Measurements from ENCODE around the gene COA1.

COA1 gene

DNA sequence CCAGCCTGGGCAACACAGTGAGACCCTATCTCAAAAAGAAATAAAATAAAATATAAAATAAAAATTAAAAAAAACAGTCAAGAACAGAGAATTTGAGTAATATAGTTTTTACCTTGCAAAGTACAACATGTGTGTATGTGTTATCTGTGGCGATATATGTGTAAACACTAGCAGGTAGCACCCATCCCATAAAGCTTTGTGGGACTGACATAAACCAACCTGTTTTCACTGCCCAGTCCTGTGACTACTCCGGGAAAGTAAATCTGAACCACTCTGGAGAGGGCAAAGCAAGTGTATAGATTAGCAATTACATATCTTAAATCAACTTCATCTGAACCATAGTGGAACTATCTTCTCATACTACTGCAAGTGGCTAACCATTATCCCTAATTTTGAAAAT is 72.3 kb downstream of the COA1 start:
- H3K4me3 ChIP-seq (ENCODE audit: low read depth, low read length), result no peak overlapping the region

DNA sequence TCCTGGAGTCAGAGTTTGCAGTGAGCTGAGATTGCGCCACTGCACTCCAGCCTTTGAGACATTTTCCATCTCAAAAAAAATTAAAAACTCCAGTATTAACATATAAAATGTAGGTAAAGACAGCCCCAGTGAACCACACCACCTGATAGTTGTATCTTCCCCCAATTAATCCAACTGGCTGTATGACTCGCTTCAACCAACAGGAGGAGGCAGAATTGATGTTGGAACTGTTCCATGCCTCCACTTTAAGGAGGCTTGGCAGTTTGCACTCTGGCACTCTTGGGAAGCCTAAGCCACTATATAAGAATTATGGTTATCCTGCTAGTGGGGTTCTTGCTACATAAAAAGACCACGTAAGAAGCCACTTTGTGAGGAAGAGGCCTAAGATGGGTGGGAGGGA is 73.7 kb downstream of the COA1 start:
- no peak overlapping the region for H3K4me3 ChIP-seq (ENCODE audit: low read depth, low read length)

DNA sequence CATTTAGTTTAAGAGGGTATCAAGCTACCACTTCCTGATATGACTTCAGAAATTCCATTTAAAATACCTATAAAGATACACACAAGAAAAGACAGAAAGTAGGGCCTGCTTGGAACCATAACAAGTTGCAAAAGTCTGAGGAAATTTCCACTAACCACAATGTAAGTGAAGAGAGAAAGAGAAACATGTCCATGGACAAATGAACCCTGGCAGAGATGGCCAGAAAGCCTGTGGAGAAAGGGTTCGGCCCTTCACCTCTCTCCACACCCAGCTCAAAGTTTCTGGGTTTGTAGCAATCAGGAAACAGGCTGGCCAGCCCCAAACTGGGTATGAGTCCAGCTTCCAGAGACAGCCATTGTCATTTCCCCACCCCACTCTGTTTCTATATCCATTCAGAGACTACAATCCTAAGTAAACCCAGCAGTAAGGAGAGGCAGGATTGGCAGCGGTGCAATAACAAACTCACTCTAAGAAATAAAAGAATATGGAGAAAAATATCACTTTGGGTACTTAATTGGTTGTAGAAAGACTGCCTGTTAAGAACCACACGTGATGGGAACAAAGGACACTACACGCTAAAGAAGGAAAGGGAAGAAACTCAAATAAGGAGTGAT is 75.3 kb downstream of the COA1 start:
- H3K4me3 ChIP-seq (ENCODE audit: low read depth, low read length), result no peak overlapping the region

DNA sequence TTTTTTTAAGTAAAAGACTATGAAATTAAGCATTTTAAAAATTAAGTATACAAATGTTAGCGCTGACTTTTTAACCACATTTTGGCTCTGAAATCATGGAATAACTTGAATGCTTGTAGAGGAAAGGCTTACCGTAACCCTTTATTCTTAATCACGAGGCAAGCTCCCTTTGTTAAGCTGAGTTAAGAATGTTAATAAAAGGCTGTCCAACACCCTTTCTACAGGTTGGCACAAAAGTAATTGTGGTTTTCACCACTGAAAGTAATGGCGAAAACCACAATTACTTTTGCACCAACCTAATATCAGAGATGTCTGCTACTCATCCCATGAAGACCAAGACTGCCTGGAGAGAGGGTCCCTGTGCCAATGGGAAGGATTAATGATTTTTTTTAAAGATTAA is 75.9 kb downstream of the COA1 start:
- no peak overlapping the region for H3K4me3 ChIP-seq (ENCODE audit: low read depth, low read length)

DNA sequence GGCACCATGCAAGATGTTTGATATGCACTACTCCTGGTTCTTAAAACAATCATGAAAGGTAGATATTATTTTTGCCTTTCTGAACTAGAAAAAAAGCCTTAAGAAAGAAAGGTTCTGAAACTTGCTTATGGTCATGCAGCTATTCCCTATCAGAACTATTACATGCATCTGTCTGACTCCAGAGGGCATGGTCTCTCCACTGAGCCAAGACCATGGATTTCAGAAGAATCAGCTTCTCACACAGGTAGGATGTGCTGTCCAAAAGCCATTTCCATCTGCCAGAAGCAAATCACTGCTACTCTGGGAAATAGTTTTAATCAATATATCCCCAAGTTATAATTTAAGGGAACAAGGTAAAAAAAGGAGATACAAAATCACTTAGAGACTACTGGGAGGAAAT is 77.0 kb downstream of the COA1 start:
- no peak overlapping the region for H3K4me3 ChIP-seq (ENCODE audit: low read depth, low read length)

DNA sequence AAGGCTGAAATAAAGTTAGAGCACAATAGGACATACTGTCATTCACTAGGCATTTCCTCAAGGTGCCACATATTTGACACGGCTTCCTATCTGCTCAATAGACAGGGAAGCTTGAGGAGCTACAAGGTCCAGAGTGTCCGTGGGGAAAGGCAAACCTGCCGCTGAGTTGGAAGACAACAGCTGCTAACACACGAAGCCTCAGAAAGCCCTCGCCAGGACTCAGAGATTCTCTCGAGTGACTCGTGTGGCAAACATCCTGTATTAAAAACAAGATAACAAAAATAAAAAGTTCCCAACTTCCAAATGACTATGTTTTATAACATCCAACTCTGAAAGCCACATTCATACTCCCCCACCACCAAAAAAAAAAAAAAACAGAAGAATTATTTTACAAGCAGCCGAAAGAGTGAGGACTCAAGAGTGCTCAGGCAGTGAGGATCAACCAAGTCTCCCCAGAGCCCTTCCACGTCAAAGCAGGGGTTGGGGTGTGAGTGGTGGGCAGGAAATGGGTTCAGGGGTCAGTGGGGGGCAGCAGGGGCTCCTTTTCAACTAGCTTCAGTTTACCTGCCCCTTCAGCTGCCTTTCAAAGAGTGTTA is 78.8 kb downstream of the COA1 start:
- no peak overlapping the region for H3K4me3 ChIP-seq (ENCODE audit: low read depth, low read length)

DNA sequence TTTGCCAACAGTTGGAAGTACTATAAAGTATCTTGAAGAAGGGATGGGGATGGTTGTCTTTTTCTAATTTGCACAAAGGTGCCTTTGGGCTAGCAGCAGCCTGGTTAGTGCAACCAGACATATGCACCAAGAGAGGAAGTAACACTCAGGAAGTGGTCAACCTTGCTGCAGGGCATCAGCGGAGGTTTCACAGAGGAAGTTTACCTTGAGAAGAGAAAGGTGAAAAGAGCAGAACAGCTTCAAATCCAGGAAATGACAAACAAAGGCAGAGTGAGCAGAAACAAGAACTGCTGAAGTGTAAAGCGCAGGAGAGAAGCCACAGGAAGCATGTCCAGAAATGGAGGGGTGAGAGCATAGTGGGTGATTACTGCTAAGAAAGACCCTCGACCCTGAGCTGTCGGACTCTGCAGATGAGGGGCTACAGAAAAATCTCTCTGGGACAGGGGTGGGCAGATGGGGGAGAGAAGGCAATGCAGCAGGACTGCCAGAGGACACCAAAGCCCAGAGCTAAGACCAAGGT is 79.5 kb downstream of the COA1 start:
- H3K4me3 ChIP-seq (ENCODE audit: low read depth, low read length), result no peak overlapping the region

DNA sequence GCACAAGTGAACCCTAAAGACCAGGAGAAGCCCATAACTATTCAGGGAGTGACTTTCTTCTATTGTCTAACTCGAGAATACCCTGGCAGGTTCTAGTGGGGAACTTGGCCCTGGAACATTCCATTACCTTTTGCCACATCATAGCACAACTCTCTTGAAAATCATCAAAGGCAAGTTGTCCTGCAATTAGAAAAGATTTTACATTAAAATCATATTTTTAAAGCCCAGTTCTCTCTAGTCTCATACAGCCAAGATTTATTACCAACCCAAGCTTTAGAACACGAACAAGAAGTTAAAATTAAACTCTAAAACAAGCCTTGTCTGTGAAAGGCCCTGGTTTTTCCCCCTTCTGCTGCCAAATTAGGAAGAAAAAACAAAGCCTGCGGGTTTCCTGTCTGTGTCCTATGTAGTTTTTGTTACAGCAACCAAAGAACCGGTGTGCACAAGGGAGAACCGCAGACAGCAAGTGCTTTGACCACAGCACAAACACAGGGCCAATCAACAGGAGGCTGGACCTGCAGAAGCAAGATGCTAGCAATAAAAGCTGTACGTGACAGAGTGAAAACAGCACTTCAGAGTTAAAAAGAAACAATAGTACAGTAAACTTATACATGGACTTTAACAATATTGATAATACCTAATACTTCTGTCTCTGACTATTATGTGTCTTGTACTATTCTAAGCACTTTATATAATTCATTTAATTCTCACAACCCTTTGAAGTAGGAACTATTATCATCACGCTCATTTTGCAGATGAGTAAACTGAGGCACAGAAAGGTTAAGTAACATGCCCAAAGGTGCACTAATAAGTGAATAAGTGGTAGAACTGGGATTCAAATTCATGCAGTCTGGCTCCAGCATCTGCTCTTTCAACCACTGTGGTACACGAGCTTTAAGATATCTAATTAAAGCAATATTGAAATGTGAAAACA is 80.6 kb downstream of the COA1 start:
- H3K4me3 ChIP-seq (ENCODE audit: low read depth, low read length), result no peak overlapping the region

DNA sequence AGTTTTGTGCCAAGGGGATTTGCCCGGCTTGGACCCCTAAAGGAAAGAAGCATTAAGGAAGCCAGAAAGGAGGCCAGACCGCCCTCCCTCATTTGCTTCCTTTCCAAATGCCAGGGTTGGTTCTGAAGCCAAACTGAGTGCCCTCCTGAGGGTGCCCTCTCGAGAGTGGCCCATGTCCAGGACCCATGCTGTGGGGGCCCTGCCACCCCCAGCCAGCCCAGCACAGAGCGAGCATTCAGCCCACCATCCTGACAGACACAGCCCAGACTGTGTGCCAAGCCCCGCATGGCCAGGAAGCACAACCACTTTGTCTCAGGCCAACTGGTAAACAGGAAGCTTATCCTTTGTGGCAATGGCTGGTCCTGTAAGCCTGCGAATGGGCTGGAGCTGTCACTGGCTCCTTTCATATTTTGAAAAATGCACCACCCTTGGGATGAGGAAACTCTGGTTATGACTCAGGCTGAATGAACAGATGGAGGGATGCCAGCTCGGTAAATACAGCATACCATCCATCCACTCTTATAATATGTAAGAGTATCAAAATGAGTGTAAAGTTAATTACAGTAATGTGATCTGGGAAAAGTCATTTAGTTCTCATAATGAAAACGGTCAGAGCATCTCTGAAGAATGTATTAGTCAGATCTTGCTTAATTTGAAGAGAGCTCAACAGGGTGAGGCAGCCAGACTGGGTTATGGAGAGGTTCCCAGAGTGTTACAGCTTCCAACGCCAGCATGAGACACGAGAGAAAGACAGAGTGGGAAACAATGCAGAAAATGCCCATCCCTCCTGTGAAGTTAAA is 81.5 kb downstream of the COA1 start:
- no peak overlapping the region for H3K4me3 ChIP-seq (ENCODE audit: low read depth, low read length)

DNA sequence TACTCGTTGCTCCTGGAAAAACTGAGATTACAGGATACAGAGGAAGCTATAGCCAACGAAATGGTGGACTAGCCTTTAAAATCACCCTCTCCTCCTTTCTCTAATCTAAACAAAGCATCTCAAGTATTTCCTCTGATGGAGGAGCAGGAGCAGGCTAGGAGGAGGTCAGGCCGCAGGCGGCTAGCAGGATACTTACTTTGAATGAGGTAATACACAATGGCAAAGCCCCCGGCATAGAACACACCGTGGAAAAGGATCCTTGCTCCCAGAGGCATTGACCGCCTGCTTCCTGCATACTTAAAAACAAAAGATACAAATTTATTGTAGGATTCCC is 82.0 kb downstream of the COA1 start:
- H3K4me3 ChIP-seq (ENCODE audit: low read depth, low read length), result no peak overlapping the region

DNA sequence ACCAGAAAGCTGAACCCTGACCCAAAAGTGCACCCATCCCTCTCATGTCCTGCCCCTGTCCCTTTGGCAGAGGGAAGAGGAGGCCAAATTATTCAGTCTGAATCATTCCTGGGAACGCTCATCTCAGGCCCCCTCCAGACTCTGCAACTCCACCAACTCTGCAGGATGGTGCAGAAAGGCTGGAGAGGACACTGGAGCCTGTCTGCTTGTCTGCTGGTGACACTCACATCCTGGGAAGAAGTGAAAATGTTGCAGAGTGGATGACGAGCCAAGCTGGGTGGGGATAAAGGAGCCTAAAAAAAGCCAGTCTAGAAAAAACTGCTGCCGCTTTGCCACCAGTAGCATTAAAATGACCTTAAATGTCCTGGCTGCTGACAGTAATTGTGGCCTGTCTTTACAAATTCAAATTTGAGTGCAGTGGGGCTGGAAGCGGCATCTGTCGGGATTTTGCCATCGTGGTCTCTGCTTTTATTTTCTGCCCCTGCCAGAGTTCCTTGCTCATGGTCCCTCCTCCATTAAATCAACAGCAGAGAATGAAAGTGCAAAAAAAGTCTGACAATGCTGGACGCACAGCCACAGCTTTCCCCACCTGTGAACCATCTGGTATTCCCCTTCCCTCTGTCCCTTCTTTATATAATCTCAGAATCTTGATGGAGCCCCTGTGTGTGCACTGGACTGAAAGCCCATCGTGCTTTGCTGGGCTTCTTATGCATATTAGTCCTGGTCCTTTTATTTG is 82.6 kb downstream of the COA1 start:
- H3K4me3 ChIP-seq (ENCODE audit: low read depth, low read length), result no peak overlapping the region

DNA sequence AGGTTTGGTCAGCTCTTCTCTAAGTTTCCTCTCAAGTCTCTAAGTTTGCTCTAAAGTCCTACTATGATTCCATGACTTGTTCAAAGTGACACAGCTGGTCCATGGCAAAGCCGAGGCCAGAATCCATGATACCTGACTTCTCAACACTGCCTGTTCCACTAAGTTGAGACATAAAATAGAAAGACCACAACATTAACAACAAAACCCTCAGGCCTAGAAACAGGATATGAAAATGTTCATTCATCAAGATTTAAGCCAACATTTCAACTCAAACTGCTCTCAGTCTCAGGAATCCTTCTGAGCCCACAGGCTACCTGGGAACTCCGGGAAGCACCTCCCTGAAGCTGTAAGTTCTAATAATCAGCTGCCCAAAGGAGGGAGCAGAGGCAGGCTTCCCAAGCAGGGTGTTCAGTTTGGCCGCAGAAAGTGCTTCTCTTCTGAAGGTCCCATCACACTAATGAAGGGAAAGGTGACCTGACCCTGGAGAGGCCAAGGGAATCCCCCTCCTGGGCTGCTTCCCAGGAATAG is 83.6 kb downstream of the COA1 start:
- H3K4me3 ChIP-seq (ENCODE audit: low read depth, low read length), result no peak overlapping the region

DNA sequence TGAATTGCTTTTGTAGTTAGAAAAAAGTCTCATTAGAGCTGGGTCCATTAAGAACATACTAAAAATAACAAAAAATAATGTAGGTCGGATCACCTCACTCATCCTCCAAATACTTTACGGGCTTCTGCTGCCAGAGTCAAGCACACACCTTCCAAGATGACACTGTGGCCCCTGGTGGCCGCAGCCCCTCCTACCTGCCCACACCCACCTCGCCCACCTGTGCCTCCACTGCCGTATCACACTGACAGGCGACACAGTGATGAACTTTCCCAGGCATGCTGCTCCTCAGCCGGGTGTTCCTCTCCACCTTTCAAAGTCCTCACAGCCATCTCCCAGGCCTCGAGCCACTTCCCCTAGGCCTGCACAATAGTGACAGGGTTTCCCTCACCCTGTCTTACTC is 85.5 kb downstream of the COA1 start:
- no peak overlapping the region for H3K4me3 ChIP-seq (ENCODE audit: low read depth, low read length)

DNA sequence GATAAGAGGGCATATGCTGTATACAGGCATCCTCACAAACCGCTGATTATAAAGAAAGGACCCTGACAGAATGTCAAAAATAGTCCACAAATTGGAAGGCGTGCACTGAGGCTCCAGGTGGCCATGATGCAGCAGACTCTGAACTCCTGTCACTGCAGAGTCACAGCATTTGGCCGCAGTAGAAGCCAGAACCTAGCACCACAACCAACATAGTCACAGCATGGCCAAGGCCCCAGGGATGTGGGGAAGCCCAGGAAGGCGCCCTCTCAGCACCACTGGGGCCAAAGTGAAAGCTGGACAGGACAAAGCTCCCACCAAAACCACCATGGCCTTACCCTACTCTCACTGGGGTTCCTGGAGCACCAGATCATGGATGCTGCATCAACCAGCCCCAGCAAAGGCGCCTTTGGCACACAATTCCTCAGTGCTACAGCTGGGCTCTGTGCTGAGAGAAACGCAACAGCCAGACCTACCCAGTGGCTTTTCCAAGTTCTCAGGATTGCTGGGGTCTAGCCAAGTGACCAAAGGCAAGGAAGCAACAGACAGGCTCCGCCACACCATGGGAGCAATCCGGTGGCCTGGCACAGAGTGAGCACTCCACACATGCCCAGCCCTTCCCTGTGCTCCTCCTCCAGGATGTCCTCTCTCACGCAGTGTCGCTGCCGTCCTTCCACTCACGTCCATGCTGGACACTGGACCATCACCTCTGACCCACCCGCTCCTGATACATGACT is 86.3 kb downstream of the COA1 start:
- H3K4me3 ChIP-seq (ENCODE audit: low read depth, low read length), result no peak overlapping the region

DNA sequence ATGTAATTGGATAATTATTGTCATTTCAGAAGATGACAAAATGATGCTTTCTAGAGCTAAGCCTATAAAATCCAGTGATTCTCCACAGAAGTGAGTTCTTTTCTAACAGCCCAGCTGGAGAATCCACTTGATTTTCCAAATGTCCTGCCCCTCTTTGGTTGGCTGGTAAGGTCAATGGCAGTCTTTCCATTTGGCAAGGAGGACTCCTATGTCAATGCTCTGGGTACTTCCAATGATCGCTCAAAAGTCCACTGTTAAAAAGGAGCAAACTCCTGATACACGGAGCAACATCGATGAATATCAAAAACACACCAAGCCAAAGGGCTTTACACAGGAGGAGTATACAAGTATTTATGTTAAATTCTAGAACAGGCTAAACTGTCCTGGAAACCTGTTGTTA is 88.6 kb downstream of the COA1 start:
- no peak overlapping the region for H3K4me3 ChIP-seq (ENCODE audit: low read depth, low read length)

DNA sequence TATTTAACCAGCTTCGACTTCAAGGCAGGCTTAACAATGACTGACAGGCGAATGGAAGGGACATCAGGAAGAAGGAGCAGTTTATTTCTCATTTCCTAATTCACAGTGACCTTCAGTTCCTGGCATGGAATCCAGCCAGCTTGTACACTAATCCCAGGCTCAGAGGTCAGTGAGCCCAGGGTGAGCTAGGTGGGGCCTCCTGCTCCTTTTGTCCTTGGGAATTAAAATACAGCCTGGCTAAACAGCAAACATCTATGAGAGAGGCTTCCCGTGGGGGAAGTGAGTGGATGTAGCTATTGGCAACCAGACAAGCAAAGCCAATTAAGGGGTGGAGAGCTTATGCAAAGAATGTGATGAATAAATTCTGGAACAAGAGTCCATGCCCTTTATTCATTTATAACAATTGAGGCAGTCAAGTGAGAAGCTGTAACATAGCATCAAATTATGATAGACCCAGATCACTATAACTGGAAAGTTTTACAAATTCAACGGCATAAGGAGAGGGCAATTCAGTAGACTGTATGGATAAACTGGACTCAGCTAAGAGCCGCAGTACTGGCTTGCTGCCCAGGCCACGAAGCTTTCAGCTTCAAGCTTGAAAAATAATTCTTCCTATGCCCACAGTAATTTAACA is 89.3 kb downstream of the COA1 start:
- H3K4me3 ChIP-seq (ENCODE audit: low read depth, low read length), result no peak overlapping the region

DNA sequence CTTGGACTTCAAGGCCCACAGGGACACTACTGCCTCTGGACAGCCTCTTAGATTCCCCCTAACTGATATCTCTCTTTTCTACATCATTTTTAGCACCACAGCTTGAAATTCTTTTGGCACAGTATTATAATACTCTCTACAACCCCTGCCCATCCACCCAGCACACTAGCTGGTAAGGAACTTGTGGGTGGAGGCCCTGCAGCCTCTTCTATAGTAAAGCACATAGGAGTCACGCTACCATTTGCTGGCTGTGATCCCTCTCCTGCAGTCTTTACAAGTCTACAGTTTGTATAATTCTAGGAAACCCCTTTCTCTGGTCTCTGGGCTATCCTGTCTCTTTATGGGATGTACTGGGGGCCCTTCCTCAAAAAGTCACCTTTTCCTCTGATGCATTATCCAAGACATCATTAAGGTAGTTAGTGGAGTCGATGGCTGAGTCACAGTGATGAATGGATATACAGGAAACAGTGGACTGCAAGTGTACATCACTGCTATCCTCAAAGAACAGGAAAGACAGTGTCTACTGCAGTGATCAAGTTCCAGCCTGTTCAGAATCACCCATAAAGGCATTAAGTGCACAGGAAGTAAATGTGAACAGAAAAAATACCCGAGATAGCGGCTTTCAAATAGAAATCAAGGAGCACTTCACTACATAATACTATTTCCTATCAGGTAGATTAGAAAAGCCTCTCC is 92.1 kb downstream of the COA1 start:
- no peak overlapping the region for H3K4me3 ChIP-seq (ENCODE audit: low read depth, low read length)

DNA sequence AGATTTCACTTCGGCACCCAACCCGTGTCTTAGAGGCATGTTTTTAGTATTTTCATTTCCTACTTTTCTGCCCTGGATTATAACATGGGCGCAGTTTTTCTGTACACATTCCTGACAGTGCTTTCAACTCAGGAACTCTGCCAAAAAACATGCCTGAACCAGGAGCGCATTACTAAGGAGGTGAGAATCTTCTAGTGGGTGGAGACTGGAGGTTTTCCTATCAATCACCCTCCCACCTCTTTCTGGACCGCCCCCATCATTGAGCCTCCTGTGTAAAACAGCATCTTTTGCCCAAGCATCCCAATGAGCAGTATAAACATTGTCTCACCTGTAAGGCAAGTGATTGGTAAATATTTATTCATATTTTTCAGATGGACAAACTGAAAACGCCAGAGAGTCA is 93.2 kb downstream of the COA1 start:
- no peak overlapping the region for H3K4me3 ChIP-seq (ENCODE audit: low read depth, low read length)

DNA sequence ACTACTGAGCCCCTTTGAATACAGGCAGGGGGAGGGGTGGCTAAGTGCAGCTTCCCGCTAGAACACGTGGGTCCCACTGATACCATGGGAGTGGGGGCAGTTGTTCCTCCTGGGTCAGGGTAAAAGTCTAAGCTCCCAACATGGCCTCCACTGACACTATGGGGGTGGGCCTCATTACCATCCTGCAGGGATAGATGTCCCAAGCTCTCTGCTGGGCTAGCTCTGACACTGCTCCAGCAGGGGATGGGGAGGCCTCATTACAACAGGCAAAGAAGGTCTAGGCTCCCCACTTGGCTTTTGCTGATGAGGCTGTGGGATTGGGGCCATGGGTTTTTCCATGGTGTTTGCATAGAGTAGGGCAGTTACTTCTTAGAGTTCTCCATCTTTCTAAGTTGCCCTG is 94.9 kb downstream of the COA1 start:
- no peak overlapping the region for H3K4me3 ChIP-seq (ENCODE audit: low read depth, low read length)
